ENCODE results near the gene AP3D1. TPM values are rescaled to one million over a fixed set of nuclear protein-coding genes. Genes with fewer than 3 reads are reported as not detected.

The AP3D1 gene
- total and polyA plus RNA-seq, 2 donors (not counting 3 experiments of a cell fraction or from before 2014, with no cell fraction given), result 130 to 137 TPM

DNA sequence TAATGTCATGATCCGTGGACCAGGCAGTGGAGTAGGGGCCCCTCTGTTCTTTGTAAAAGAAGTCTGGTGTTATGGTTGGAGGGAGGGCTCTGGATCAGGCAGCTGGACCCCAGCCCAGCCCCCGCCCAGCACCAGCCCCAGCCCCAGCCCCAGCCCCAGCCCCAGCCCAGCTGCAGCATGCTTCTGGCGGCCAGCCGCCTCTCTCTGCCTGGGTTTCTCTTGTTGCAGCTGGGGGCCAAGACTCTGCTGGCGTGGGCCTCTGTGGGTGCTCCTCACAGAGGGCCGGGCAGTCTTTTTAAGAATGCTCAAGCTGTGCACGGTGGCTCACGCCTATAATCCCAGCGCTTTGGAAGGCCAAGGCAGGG is 30.2 kb upstream of the AP3D1 start:
- Histone ChIP-seq H3K9me3 (replicated peaks; ENCODE audit: control insufficient read depth, insufficient read depth, low read length) (no peaks in the 10 kb centered on the region), H3K4me3 (replicated peaks in 1 of 3; ENCODE audit: insufficient read depth in 1 of 3, low read depth in 1 of 3, low read length in 3 of 3) (no peak overlapping the region), H3K9me1 (replicated peaks; ENCODE audit: control insufficient read depth, extremely low read depth, insufficient read depth, low read length) (no peaks in the 10 kb centered on the region), H3K4me2 (ENCODE audit: insufficient read depth, low read length) (no peak overlapping the region), H4K20me1 (replicated peaks; ENCODE audit: control insufficient read depth, extremely low read depth, insufficient read depth, low read length) (no peaks in the 10 kb centered on the region), H2AFZ (ENCODE audit: low read depth, low read length) (no peak overlapping the region), H3K36me3 (ENCODE audit: control insufficient read depth in 2 of 2, extremely low read depth in 1 of 2, insufficient read depth in 2 of 2, low read length in 2 of 2) (peaks cover 2 to 20% of the 10 kb centered on the region in 2 experiments), H3K27me3 (ENCODE audit: control insufficient read depth in 2 of 2, insufficient read depth in 2 of 2, low read length in 2 of 2) (no peaks in the 10 kb centered on the region), H3K4me1 (ENCODE audit: control insufficient read depth, extremely low read depth, insufficient read depth, low read length) (peaks cover 10% of the 10 kb centered on the region), H3K27ac (ENCODE audit: insufficient read depth, low read depth, low read length) (no peak overlapping the region), H3K79me2 (ENCODE audit: control insufficient read depth, insufficient read depth, low read length) (peaks cover 74% of the 10 kb centered on the region), H3K9ac (replicated peaks; ENCODE audit: extremely low read depth, insufficient read depth, low read length) (no peak overlapping the region)
- dilution Hi-C loops (cut with MboI; ENCODE audit: extremely low pct_ligation_motif_present, low sequenced_read_pairs) (no loop called here), intact Hi-C loops (cut with micrococcal nuclease) (no loop called here)
- ChIA-PET POLR2A (no interaction called here), CTCF (interaction anchor here (1.0 to 1.4 kb wide), 3 partner anchors 12 to 26 kb away, joined by 3 to 8 read pairs (median 3); no protein-coding TSS in a partner anchor)
- FAIRE-seq (no peak), DNase-seq (ENCODE audit: low read depth, low spot score) (no peak)
- no TSS peak for BruUV-seq (replicated peaks)
- no peak for TF ChIP-seq POLR2AphosphoS5 (IDR thresholded peaks at IDR 0.05; ENCODE audit: insufficient read depth, low read depth, low read length)
- TF ChIP-seq EZH2 (IDR thresholded peaks at IDR 0.05; ENCODE audit: borderline replicate concordance, low read depth, low read length, severe bottlenecking), result no peak
- no peak for TF ChIP-seq FOS (IDR thresholded peaks at IDR 0.05; ENCODE audit: borderline replicate concordance, insufficient read depth, low read length)
- TF ChIP-seq, protein P1, sequence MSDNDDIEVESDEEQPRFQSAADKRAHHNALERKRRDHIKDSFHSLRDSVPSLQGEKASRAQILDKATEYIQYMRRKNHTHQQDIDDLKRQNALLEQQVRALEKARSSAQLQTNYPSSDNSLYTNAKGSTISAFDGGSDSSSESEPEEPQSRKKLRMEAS (IDR thresholded peaks at IDR 0.05; ENCODE audit: insufficient read depth, insufficient read length), result no peak
- TF ChIP-seq, protein P2, sequence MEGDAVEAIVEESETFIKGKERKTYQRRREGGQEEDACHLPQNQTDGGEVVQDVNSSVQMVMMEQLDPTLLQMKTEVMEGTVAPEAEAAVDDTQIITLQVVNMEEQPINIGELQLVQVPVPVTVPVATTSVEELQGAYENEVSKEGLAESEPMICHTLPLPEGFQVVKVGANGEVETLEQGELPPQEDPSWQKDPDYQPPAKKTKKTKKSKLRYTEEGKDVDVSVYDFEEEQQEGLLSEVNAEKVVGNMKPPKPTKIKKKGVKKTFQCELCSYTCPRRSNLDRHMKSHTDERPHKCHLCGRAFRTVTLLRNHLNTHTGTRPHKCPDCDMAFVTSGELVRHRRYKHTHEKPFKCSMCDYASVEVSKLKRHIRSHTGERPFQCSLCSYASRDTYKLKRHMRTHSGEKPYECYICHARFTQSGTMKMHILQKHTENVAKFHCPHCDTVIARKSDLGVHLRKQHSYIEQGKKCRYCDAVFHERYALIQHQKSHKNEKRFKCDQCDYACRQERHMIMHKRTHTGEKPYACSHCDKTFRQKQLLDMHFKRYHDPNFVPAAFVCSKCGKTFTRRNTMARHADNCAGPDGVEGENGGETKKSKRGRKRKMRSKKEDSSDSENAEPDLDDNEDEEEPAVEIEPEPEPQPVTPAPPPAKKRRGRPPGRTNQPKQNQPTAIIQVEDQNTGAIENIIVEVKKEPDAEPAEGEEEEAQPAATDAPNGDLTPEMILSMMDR (IDR thresholded peaks at IDR 0.05; ENCODE audit: extremely low read depth in 1 of 2, insufficient read depth in 1 of 2, low read depth in 1 of 2, low read length in 2 of 2), result no peak
- TF ChIP-seq MYC (IDR thresholded peaks at IDR 0.05; ENCODE audit: low read depth, low read length), result no peak
- TF ChIP-seq GATA2 (IDR thresholded peaks at IDR 0.05; ENCODE audit: insufficient read depth, insufficient read length, low read depth, low read length), result no peak
- no peak for TF ChIP-seq JUN (IDR thresholded peaks at IDR 0.05; ENCODE audit: borderline replicate concordance, insufficient read depth, insufficient read length, low read depth)
- TF ChIP-seq POLR2A (IDR thresholded peaks at IDR 0.05; ENCODE audit: low read depth, low read length), result no peak

All from endothelial cell of umbilical vein (primary cell).